Measurements from ENCODE around the gene CCDC192.
A peak's percentile ranks its signal among the peaks of the same experiment; 100 is the strongest.

The CCDC192 gene

GRCh38 chr5:127961763-127962145, 258.6 kb downstream of the CCDC192 start:
- no peak for DNase-seq

GRCh38 chr5:127962491-127962890, 259.3 kb downstream of the CCDC192 start:
- no peak for DNase-seq

DNA sequence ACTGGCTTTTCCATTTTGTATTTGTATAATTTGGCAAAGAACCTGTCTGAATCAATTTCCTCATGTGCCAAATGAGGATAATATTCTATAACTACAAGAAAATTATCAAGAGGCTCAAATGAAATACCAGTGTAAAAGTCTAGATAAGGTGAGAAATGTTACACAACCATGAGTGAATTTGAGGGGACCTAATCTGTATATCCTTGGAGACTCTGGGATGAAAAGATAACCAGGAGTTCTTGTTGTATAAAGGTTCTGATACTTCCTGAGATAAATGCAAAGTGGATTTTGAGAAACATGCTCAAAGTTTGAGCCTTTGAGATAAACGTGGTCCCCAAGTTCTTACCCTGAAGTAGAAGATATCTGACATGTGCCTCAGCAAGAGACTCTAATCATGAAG, 260.0 kb downstream of the CCDC192 start:
- no peak for DNase-seq

DNA sequence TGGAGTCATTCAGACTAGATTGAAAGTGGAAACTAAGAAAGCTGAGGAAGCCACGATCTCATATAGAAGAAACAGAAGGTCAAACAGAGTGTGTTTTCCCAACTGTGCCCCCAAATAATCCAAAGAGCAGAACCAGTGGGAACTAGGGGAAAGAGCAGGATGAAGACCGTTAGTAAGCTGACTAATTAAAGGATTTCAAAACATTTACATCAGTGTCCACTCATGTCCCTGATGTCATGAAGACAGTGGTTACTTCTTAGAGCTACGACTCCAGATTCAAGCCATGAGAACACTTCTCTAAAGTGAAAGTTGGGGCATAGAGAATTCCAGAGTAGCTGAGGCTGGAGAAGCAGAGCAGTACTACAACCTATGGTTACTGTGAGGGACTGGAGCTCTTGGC, 260.7 kb downstream of the CCDC192 start:
- peak in 1 of 3 donors; percentile 4 for DNase-seq

DNA sequence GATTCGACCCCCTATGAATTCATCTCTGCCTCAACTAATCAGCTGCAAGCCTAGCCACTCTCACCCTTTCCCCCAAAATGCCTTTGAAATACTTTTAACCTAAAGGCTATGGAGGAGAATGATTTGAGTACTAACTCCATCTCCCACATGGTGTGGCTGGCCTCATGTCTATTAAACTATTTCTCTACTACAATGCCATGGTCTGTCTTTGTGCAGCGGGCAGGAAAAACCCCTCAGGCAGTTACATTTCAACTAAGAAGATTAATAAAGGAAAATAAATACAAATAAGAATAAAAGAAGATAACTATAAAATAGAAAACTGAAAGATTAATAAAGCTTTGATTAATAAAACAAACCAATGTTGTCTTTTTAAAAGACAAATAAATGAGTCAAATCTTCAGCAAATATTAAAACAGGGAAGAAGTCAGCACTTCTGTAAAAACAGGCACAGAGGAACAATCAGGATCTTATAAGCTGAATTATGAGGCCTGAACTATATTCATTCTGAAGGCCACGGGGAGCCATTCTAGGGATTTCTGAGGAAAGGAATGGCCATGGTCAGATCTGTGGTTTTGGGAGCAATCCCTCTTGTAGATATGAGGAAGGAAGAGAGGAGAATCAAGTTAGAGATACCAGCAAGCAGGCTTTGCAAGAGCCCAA, 264.3 kb downstream of the CCDC192 start:
- DNase-seq = no peak

DNA sequence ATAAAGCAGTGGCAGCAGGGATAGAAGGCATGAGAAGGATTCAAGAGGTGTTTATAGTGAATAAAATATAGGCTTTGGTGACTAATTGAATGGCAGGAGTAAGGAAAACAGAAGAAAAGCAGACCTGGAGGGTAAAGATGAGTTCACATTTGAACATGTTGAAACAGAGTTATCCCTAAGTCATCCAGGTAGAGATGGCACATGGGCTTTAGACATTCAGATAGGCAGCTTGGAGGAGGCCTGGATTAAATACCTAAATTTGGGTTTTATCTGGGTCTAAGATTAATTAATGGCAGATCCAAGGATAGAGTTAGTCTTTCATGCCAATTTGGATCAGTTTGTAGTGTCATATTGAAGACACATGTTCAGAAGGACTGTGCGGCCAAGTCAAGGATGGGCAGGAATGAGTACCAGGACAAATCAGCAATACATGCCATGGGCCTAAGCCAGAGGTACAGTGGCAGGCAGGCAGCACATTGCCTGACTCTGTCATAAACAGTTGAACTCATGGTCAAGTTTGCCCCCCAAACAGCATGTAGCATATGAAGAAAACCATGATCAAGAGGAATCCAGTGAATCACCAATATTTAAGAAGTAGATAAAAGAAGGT, 264.9 kb downstream of the CCDC192 start:
- no peak for DNase-seq

- no peak for DNase-seq
Observed at GRCh38 chr5:127969002-127969401, 265.8 kb downstream of the CCDC192 start.

DNA sequence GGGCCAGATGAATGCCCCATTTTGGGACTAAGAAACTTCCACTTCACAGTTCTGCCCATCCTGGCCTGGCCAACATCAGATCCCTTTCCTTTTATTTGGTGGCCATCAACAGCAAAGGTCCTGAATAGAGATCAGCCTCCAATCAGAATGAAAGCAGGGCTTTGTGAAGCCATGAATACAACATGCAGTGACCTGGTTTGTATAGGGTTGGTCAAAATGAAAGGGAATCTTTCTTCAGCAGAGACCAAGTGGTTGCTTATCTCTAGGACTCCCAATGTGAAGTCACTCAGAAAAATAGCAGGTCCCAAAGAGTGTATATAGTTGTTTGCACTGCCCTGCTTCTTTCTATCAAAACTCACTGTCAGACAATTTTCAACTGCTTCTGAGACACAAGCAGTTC, 266.5 kb downstream of the CCDC192 start:
- DNase-seq = no peak

- DNase-seq = no peak
Observed at GRCh38 chr5:127970081-127970480, 266.9 kb downstream of the CCDC192 start.

DNA sequence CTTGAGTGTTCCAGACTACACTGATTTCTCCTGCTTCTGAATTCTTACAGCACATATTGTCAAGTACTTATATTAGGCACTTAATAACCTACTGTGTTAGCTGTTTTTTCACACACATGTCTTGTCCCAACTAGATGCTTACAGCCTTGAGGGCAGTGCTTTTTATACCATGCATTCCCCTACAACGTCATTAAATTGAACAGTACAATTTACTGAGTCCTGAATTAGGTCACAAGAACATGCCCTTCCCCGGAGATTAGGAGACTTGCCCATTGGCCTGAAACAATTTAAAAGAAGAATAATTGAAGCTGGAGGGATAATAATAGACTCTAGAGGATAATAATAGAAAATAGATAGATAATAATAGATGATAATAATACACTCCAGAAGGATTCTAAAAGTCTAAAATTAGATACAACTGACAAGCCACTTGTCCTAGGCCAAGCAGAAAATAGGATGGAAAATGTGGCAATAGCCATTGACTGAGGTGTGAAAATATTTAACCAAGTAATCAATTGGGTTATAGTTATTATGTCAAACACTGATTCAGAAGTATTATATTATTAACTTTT, 267.7 kb downstream of the CCDC192 start:
- no peak for DNase-seq

- no peak for DNase-seq
Observed at GRCh38 chr5:127975961-127976360, 272.8 kb downstream of the CCDC192 start.

DNA sequence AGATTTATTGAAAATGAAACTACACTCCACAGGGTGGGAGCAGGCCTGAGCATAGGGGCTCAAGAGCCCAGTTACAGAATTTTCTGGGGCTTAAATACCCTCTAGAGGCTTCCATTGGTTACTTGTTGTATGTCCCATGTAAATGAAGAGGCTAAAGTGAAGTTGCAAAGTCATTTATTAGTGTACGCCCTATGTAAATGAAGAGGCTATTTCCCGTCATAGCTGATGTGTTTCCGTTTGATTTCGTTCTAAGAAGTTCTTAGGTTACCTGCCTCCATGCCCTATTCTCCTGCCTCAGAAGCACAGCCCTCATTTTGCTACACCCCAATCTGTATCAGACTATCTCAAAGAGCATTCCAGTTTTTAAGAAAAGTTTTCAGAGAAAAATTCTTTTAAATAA, 273.3 kb downstream of the CCDC192 start:
- DNase-seq = no peak

DNA sequence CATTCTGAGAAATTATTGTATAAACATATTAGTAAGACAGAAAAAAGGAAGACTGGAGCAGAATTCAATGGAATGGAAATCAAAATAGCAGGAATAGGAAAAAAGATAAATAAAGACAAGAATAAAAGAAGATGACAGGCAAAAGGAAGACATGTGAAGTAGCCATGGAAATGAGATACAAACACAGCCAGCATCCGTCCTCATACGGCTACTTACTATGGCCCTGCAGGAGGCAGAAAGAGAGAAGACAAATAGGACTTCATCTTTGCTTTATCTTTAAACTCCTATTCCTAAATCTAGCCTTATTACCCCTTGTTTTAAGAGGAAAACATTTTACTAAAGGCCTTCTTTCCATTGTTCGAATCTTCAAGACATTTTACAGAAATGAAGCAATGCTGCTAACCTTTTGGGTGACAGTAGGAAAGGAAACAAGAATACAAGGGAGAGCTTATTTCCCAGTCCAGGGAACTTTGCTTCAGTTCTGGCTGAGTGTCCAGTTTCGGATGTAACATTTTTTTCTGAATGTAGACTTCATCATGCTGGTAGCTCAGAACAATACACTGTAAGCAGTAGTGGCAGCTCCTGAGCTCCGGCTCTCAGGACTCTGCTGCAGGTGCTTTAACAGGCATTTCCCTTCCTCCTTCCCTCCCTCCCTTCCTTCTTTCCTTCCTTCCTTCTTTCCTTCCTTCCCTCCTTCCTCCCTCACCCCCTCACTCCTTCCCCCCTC, 274.0 kb downstream of the CCDC192 start:
- DNase-seq = no peak

- no peak for DNase-seq
Observed at GRCh38 chr5:127978738-127979300, 275.6 kb downstream of the CCDC192 start.

- DNase-seq = no peak
Observed at GRCh38 chr5:127979475-127979874, 276.3 kb downstream of the CCDC192 start.

- DNase-seq = no peak
Observed at GRCh38 chr5:127980843-127981242, 277.7 kb downstream of the CCDC192 start.

GRCh38 chr5:127981498-127981897, 278.3 kb downstream of the CCDC192 start:
- no peak for DNase-seq

- DNase-seq = no peak
Observed at GRCh38 chr5:127985811-127986325, 282.7 kb downstream of the CCDC192 start.

- no peak for DNase-seq
Observed at GRCh38 chr5:127987354-127988145, 284.4 kb downstream of the CCDC192 start.

DNA sequence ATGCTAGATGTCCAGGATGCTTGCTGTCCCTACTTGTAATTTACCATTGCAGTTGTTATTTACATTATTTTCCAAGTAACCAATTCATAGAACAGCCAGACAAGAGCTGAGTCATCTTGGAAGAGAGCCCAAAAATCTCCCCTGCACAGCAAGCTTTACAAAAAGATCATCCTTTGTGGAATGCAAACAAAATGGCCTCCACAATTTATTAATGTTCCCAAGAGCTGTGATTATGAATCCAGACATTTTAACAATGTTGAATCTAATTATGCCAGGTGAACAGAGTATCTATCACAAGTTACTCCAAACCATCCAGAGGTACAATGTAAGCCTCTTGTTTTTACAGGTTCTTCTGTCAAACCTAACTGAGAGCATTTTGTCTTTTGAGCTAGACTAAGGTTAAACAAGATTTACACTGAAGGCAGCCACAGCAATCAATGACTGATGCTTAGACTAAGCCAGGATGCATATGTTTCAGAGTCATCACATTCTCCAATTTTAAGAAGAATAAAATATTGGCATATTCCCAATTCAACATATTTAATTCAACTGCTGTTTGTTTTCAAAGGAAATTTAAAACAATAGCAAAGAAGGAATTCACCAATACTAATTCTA, 285.1 kb downstream of the CCDC192 start:
- DNase-seq = no peak

Measured in suppressor macrophage treated with lipopolysaccharide for 1 hour (primary cell).